Mesangial cell (primary cell): Measurements from ENCODE around the gene CREB3. TPM values are rescaled to one million over a fixed set of nuclear protein-coding genes. Genes with fewer than 3 reads are reported as not detected.

Source experiments
- total RNA-seq: library from RNA; depleted of rRNA; stranded (reverse); fragments of >200 nt; gene quantifications from 2 replicates; pipeline ENCODE4 v1.2.3, GENCODE V29; 2015

Gene CREB3, protein sequence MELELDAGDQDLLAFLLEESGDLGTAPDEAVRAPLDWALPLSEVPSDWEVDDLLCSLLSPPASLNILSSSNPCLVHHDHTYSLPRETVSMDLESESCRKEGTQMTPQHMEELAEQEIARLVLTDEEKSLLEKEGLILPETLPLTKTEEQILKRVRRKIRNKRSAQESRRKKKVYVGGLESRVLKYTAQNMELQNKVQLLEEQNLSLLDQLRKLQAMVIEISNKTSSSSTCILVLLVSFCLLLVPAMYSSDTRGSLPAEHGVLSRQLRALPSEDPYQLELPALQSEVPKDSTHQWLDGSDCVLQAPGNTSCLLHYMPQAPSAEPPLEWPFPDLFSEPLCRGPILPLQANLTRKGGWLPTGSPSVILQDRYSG
- 47.8 and 62.1 TPM in 2 replicates for total RNA-seq

DNA sequence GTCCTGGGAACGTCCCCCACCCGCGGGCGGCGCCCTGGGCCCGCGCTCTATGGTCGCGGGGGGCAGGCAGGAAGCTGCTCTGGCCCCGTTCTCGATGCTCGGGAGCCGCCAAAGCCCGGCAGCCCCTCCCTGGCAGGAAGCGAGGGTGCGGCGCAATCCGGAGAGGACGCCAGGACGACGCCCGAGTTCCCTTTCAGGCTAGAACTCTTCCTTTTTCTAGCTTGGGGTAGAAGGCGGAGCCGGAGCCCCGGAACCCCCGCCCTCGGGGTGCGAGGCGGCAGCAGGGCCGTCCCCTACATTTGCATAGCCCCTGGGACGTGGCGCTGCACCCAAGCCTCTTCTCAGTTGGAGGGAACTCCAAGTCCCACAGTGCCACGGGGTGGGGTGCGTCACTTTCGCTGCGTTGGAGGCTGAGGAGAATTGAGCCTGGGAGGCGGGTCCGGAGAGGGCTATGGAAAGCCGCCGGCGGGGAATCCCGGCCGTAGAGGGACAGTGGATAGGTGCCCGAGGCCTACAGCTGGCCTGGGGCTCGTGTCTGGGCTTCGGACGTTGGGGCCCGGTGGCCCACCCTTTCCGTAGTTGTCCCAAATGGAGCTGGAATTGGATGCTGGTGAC, at the start of gene CREB3, which contains the start of gene TLN1:
Gene CREB3 (plus strand): TSS at position 482 of the 615 bp plus-strand sequence. CDS start 107 bp downstream, at position 589.
Gene TLN1 (minus strand): TSS at position 11 of the 615 bp plus-strand sequence. CDS start 6,501 bp downstream, outside the sequence.

GRCh38 chr9:35689542-35690293, 42.7 kb upstream of the CREB3 start, which contains the start of gene TPM2:
TPM2 (minus strand) TSS chr9:35689925; CDS start chr9:35689817, 108 bp downstream.

GRCh38 chr9:35748858-35749514, 16.5 kb downstream of the CREB3 start, which contains the start of the genes GBA2 and RGP1:
GBA2 (minus strand) TSS chr9:35749228; CDS start chr9:35748704, 524 bp downstream.
RGP1 (plus strand) TSS chr9:35749287; CDS start chr9:35749756, 469 bp downstream.

DNA sequence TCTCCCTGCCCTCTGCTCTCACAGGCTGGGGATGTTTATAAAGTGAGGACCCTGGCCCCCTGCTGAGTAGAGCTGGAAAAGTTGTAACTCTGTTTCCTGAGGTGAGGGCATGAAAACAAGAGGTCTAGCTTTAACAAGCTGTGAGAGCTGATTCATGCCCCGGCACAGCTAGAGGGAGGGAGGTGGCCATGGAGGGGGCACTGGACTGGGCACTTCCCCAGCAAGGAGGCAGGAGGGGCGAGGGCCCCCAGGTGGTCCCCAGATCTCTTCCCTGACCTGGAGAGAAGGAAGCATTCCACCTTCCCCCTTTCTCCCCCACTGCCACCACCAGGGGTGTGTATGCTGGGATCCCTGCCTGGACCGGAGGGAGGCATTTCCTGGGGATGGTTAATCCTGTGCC, 21.8 kb downstream of the CREB3 start, which contains the start of gene MSMP:
Gene MSMP (minus strand): TSS at position 13 of the 400 bp plus-strand sequence. CDS start 147 bp downstream, outside the sequence.

Other genes starting within 250 kb of the CREB3 start
- 25.9 and 29.5 TPM in 2 replicates for gene RUSC2, start 242.6 kb upstream of the CREB3 start, total RNA-seq
- 20.7 and 29.7 TPM in 2 replicates for gene TESK1, start 127.4 kb upstream of the CREB3 start, total RNA-seq
- 0.49 and 3.3 TPM in 2 replicates for gene CD72, start 114.3 kb upstream of the CREB3 start, total RNA-seq
- not detected in 2 replicates for gene SIT1, start 81.7 kb upstream of the CREB3 start, total RNA-seq
- 148,788 and 178,042 TPM in 2 replicates for gene RMRP, start 74.6 kb upstream of the CREB3 start, total RNA-seq
- gene CCDC107, start 74.4 kb upstream of the CREB3 start, total RNA-seq: 16.0 and 21.6 TPM in 2 replicates
- 0.89 and 11.1 TPM in 2 replicates for gene ARHGEF39, start 67.5 kb upstream of the CREB3 start, total RNA-seq
- 0.13 and 0.16 TPM in 2 replicates for gene CA9, start 58.7 kb upstream of the CREB3 start, total RNA-seq
- gene TPM2, start 42.7 kb upstream of the CREB3 start, total RNA-seq: 217 and 297 TPM in 2 replicates
- gene TLN1, start 471 bp upstream of the CREB3 start, total RNA-seq: 299 and 312 TPM in 2 replicates
- gene GBA2, start 16.6 kb downstream of the CREB3 start, total RNA-seq: 27.1 and 38.3 TPM in 2 replicates
- gene RGP1, start 16.6 kb downstream of the CREB3 start, total RNA-seq: 15.2 and 19.1 TPM in 2 replicates
- gene MSMP, start 21.6 kb downstream of the CREB3 start, total RNA-seq: not detected in 2 replicates
- 19.2 and 31.2 TPM in 2 replicates for gene NPR2, start 58.9 kb downstream of the CREB3 start, total RNA-seq
- 0.33 and 1.3 TPM in 2 replicates for gene SPAG8, start 79.6 kb downstream of the CREB3 start, total RNA-seq
- 34.7 and 42.7 TPM in 2 replicates for gene HINT2, start 82.4 kb downstream of the CREB3 start, total RNA-seq
- not detected in 2 replicates for gene FAM221B, start 96.1 kb downstream of the CREB3 start, total RNA-seq
- 2.6 and 17.6 TPM in 2 replicates for gene TMEM8B, start 96.6 kb downstream of the CREB3 start, total RNA-seq
- gene OR13J1, start 137.7 kb downstream of the CREB3 start, total RNA-seq: not detected in 2 replicates
- 1.5 and 3.3 TPM in 2 replicates for gene HRCT1, start 173.5 kb downstream of the CREB3 start, total RNA-seq
- 0.16 TPM in 1 of 2 replicates, not detected in the other for gene SPAAR, start 176.8 kb downstream of the CREB3 start, total RNA-seq
- gene OR2S2, start 225.5 kb downstream of the CREB3 start, total RNA-seq: not detected in 2 replicates